ENCODE measurements around the gene NUDT22.

The NUDT22 gene

GRCh38 chr11:64225608-64226506, at the start of gene NUDT22, which contains the start of gene TRPT1:
NUDT22 (plus strand) TSS chr11:64226274; CDS start chr11:64226653, 379 bp downstream.
TRPT1 (minus strand) TSS chr11:64226186; CDS start chr11:64225860, 326 bp downstream.
- DNase-seq (ENCODE audit: low read depth in 1 of 2, low spot score in 1 of 2) = peak; percentile 80 to 93

GRCh38 chr11:64176751-64177150, 49.3 kb upstream of the NUDT22 start:
- no peak for DNase-seq (ENCODE audit: low read depth in 1 of 2, low spot score in 1 of 2)

GRCh38 chr11:64178203-64178602, 47.9 kb upstream of the NUDT22 start:
- no peak for DNase-seq (ENCODE audit: low read depth in 1 of 2, low spot score in 1 of 2)

GRCh38 chr11:64178951-64179639, 47.0 kb upstream of the NUDT22 start:
- DNase-seq (ENCODE audit: low read depth in 1 of 2, low spot score in 1 of 2) = no peak

- no peak for DNase-seq (ENCODE audit: low read depth in 1 of 2, low spot score in 1 of 2)
Measured at GRCh38 chr11:64180891-64181290, 45.2 kb upstream of the NUDT22 start.

GRCh38 chr11:64181506-64182411, 44.3 kb upstream of the NUDT22 start:
- DNase-seq (ENCODE audit: low read depth in 1 of 2, low spot score in 1 of 2) = peak in 1 of 2 donors; percentile 18

GRCh38 chr11:64183890-64184289, 42.2 kb upstream of the NUDT22 start:
- no peak for DNase-seq (ENCODE audit: low read depth in 1 of 2, low spot score in 1 of 2)

- DNase-seq (ENCODE audit: low read depth in 1 of 2, low spot score in 1 of 2) = peak in 1 of 2 donors; percentile 29
Measured at GRCh38 chr11:64185175-64185692, 40.8 kb upstream of the NUDT22 start.

- DNase-seq (ENCODE audit: low read depth in 1 of 2, low spot score in 1 of 2) = peak; percentile 94 to 97
Measured at GRCh38 chr11:64185693-64186491, 40.2 kb upstream of the NUDT22 start, which contains the start of gene STIP1. STIP1 (plus strand) TSS chr11:64186171; CDS start chr11:64186262, 91 bp downstream.

GRCh38 chr11:64186492-64187165, 39.4 kb upstream of the NUDT22 start:
- DNase-seq (ENCODE audit: low read depth in 1 of 2, low spot score in 1 of 2) = no peak

- no peak for DNase-seq (ENCODE audit: low read depth in 1 of 2, low spot score in 1 of 2)
Measured at GRCh38 chr11:64192434-64192833, 33.6 kb upstream of the NUDT22 start.

GRCh38 chr11:64196626-64197025, 29.4 kb upstream of the NUDT22 start:
- DNase-seq (ENCODE audit: low read depth in 1 of 2, low spot score in 1 of 2) = no peak

GRCh38 chr11:64198511-64198910, 27.6 kb upstream of the NUDT22 start:
- no peak for DNase-seq (ENCODE audit: low read depth in 1 of 2, low spot score in 1 of 2)

- DNase-seq (ENCODE audit: low read depth in 1 of 2, low spot score in 1 of 2) = no peak
Measured at GRCh38 chr11:64201543-64201942, 24.5 kb upstream of the NUDT22 start.

- DNase-seq (ENCODE audit: low read depth in 1 of 2, low spot score in 1 of 2) = no peak
Measured at GRCh38 chr11:64202992-64203391, 23.1 kb upstream of the NUDT22 start.

- DNase-seq (ENCODE audit: low read depth in 1 of 2, low spot score in 1 of 2) = no peak
Measured at GRCh38 chr11:64203421-64204079, 22.5 kb upstream of the NUDT22 start.

- no peak for DNase-seq (ENCODE audit: low read depth in 1 of 2, low spot score in 1 of 2)
Measured at GRCh38 chr11:64204080-64204440, 22.0 kb upstream of the NUDT22 start.

GRCh38 chr11:64204464-64204989, 21.5 kb upstream of the NUDT22 start:
- peak; percentile 65 to 67 for DNase-seq (ENCODE audit: low read depth in 1 of 2, low spot score in 1 of 2)
